ENCODE data around the gene UQCC2.

The UQCC2 gene

GRCh38 chr6:33705268-33705885 lies 6.1 kb downstream of the UQCC2 start:
- no peak for DNase-seq

DNA sequence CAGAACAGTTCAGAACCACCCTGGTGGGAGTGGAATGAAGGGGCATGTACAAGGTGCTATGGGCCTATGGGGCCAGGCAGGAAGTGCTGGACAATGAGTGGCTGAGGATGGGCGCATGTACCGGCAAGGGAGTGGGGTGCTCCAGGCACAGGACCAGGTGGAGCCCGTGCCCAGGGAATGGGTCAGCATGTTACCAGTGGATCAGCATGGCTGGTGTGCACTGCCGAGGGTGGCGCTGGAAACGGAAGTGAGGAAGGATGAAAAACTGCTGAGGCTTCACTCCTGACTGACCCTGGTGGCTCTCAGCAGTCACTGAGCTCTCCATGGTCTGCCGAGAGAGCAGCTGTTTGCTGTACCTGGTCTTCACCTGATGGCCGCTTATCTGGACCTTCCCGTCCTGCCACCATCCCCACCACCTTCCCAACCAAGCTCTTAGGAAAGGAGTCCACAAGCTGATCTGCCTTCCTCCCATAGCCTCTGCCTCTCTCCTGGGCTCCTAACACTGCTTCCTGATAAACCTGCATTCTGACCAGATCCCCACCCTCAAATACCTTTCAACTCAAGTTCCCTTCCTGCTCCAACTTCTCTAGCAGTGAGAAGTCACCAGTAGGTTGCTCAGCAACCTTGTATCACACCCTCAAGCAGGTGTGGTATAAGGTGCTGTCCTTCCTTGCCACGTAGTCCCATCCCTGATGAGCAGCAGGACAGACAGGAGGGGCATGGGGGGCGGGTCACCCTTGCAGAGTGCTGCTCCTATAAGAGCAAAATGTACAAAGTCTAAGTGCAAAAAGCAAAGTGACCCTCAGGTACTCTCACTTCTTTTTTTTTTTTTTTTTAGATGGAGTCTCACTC lies 7.1 kb downstream of the UQCC2 start:
- no peak for DNase-seq

DNA sequence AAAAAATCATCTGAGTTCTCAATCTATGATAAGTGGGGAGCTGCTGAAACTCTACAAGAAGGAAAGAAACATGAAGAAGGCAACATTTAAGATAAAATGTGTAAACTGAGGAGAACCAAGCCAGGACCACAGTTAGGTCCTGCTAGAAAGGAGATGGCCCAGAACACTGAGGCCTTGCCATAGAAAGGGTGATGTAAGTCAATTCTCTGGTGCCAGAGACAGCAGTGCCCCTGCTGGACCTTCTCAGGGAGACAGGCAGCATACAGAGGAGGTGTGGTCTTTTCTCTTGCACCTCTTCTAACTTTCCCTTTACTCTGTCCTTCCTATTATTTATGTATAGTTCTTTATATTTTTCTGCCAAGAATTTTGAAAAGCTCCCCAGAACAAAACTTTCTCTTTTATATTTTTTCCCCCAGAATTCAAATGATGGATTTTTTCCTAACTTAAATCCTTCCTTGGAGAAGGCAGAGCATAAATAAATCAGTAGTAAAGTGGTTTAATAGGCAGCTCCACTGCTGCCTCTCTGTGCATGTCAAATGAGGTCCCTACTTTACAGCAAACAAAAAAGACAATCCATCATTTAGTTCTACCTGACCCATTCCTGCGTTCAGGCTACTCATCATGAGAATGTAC lies 9.0 kb downstream of the UQCC2 start:
- DNase-seq: no peak

DNA sequence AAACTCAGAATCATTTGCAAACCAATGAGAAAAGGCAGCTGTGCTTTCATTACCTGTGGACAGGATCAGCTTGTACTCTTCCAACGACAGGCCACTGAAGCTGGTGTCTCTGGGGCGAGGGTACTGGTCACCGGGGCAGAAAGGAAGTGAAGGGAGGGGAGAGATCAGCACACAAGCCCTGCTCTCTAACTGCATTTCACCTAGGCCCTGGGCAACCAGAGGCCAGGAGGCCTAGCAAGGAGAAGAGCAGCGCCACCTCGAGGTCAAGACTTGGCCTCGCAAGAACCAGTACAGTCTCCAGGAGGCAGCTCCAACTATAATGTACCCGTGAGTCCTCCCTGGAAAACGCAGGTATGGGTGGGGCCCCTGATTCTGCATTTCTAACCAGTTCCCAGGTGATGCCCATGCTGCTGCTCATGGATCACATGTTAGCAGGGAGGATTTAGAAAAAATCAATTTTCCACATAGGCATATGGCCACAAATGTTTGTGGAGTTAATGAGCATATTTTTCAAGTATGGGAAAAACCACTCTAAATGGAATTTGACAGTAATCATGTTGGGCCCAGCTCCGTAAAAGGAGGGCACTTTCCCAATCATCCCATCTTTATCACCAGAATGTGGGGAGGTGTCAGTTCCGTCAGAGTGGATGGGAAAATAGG lies 11.0 kb downstream of the UQCC2 start:
- peak; percentile 89 for DNase-seq

- DNase-seq: no peak
Measured at GRCh38 chr6:33699739-33700138, 11.8 kb downstream of the UQCC2 start.

DNA sequence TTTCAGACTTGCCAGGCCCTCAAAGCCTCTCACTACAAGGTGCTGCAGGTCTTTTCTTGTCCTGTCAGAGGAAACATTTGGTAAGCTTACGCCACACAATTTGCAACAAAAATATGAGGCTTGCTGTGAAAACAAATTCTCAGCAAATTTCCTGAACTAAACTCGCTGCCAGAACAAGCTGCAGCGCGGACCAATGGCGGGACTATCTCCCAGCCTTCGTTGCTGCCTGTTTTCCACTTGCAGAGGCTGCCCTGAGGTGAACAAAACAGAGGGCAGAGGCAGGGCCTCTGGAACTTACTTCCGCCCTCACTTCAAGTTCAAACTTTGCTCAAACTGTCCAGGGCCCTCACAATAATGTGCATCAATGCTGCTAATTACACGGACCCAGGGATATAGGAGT lies 12.4 kb downstream of the UQCC2 start:
- no peak for DNase-seq

GRCh38 chr6:33698494-33698893 lies 13.0 kb downstream of the UQCC2 start:
- DNase-seq: no peak

DNA sequence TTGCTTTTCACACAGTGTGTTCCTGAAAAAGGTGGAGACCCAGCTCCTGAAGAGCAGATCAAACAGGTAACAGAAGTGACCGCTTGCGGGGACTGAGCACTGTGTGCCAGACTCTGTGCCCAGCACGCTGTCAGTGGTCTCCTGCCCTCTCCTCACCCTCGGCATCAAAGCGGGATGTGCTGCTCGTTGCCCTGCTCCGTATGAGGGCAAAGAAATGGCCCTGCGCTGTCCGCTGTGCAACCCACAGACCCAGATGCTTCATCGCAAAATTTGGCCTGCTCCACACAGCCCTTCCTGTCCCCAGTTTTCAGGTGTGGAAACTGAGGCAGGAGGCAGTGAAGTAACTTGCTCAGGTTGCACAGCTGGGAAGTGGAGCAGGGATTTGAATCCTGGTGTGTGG lies 13.7 kb downstream of the UQCC2 start:
- no peak for DNase-seq

- no peak for DNase-seq
Measured at GRCh38 chr6:33696548-33697518, 14.7 kb downstream of the UQCC2 start.

GRCh38 chr6:33696076-33696475 lies 15.4 kb downstream of the UQCC2 start:
- no peak for DNase-seq

DNA sequence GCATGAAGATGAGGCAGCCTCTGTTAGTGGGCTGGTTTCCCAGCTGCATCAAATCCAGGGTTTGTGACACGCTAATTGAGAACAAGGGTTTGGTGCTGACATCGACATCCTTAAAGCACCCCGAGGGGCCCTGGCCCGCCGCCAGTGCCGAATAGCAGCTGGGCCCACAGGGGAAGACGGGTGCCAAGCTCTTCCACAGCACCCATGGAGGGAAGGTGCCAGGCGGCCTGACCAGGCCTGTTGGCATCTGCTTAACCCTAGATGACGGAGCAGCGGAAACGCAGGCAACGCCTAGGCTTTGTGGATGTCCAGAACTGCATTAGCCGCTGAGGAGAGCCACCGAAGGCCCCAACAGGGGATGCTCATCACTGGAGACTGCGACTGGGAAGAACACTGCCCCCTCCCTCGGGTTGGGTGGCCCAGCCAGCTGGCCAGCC lies 16.0 kb downstream of the UQCC2 start:
- no peak for DNase-seq

DNA sequence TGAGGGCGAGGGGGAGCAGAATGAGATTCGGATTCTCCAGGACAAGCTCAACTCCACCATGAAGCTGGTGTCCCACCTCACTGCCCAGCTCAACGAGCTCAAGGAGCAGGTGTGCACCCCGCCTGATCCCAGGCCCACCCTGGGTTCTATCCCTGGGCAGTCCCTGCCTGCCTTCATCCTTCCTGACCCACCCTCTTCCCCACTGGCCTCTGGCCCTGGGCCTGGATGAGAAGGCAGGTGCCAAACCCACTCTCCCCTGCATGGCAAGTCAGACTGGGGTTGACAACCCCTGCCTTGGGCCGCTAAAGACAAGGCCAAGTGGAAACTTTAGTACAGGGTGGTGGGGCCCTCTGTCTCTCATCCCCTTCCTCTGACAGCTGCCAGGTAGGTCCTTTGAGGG lies 16.5 kb downstream of the UQCC2 start:
- DNase-seq: peak; percentile 62

- DNase-seq: peak; percentile 90
Measured at GRCh38 chr6:33694401-33694931, 17.0 kb downstream of the UQCC2 start.

- no peak for DNase-seq
Measured at GRCh38 chr6:33693186-33694105, 18.1 kb downstream of the UQCC2 start.

DNA sequence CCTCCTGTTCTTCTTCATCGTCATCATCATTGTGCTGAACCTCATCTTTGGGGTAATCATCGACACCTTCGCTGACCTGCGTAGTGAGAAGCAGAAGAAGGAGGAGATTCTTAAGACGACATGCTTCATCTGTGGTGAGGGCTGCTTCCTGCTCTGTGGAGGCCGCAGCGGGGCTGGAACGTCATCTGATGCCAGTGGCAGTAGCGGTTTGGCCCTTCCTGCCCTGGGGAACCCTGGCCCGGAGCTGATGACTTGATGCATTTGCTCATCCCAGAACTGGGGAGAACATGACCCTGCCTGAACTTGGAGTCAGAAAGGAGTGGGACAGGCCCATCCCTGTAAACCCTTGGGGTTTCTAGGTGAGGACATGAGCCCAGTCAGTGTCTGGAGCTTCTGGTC lies 18.7 kb downstream of the UQCC2 start:
- peak; percentile 83 for DNase-seq

DNA sequence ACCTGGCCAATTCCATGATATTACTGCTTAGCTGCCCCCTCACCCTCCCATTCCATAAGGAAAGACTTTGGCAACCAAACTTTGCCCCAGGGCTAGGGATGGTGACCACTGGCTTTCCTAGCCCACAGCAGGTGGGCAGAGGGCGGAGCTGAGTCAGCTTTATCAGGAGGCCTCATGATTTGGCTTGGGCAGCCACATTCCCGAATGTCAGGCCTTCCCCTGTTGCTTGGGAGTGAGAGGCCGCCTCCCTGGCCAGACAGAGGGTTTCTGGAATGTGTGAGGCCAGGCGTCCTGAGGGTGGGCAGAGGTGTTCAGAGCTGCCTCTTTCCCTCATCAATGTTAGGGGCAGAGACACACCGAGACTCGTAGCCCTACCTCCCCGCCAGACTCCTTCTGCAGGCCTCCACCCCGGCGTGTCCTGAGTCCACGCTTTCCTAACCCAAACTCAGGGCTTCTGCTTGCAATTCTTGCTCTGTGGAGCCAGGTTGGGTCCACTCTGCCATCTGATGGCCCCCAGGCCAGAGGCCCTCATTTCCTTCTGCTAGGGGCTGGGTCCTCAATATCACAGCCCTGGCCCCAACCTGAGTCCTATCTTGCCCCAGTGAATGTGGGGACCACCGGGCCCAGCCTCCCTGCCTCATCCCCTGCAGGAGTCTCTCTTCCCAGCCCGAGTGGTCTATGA lies 19.3 kb downstream of the UQCC2 start:
- DNase-seq: no peak

DNA sequence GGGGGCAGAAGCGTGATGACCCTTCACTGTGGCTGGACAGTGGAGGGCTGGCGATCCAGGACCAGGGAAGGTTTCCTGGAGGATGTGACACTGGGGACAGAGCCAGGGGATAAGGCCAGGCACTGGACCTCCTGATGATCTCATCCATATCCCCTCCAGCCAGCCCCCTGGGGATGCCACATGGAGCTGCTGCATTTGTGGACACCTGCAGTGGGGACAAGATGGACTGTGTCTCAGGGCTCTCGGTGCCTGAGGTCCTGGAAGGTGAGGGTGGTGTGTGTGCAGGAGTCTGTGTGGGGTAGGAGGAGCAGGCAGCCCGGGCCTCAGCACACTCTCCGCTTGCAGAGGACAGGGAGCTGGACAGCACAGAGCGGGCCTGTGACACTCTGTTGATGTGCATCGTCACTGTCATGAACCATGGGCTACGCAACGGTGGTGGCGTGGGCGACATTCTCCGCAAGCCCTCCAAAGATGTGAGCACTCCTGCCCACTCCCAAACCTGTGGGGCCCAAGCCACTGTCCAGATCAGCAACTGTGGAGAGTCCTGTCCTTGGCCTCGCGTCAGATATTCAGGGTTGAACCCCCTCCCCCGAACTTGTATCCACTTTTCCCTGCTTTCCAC lies 19.9 kb downstream of the UQCC2 start:
- DNase-seq: no peak

DNA sequence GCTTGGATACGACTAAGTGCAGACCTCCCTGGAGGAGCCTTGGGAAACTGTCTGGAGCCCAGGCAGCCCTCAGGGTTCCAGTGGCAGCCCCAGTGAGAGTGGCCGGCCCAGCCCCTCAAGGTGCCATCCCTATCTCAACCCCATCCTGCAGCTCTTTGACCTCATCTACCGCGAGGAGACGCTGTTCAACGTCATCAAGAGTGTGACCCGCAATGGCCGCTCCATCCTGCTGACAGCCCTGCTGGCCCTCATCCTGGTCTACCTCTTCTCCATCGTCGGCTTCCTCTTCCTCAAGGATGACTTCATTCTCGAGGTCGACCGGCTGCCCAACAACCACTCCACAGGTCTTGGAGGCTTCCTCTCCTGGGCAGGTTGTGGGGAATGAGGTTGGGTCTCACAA lies 20.7 kb downstream of the UQCC2 start:
- DNase-seq: no peak

GRCh38 chr6:33689879-33690278 lies 21.6 kb downstream of the UQCC2 start:
- no peak for DNase-seq

DNA sequence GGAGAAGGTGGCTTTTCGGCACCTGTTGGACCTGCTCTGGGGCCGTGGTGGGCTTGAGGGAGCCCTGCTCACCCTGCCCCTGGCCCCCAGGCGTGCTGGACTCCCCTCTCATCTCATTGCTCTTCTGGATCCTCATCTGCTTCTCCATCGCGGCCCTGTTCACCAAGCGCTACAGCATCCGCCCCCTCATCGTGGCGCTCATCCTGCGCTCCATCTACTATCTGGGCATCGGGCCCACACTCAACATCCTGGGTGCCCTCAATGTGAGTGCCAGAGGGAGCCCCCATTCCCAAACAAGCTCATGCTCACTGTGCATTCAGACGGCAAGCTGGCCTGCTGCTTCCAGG lies 22.4 kb downstream of the UQCC2 start:
- DNase-seq: no peak
